Testis (tissue), 2 donors: ENCODE measurements around the gene UBE2B.

Experiments used
- POLR2A ChIP-seq: fragments of 450-650 bp; IDR thresholded peaks from one replicate; pipeline ENCODE4 v1.6.1; 2017; ENCODE audit warnings: antibody characterized with exemption, mild to moderate bottlenecking, moderate library complexity
- TF ChIP-seq, protein P1 (sequence below), 3 experiments: fragments of 450-650 bp in 2 of 3; fragments of 200-600 bp in 1 of 3; sonication (generic) in 1 of 3; IDR thresholded peaks; one replicate each; pipeline ENCODE4 v1.5.1; 2016 to 2019; ENCODE audit warnings: antibody characterized with exemption in 3 of 3, mild to moderate bottlenecking in 2 of 3, moderate library complexity in 1 of 3

GRCh38 chr5:134418958-134419357 lies 47.6 kb downstream of the UBE2B start:
- no peak for TF ChIP-seq POLR2A
- TF ChIP-seq, protein P1, sequence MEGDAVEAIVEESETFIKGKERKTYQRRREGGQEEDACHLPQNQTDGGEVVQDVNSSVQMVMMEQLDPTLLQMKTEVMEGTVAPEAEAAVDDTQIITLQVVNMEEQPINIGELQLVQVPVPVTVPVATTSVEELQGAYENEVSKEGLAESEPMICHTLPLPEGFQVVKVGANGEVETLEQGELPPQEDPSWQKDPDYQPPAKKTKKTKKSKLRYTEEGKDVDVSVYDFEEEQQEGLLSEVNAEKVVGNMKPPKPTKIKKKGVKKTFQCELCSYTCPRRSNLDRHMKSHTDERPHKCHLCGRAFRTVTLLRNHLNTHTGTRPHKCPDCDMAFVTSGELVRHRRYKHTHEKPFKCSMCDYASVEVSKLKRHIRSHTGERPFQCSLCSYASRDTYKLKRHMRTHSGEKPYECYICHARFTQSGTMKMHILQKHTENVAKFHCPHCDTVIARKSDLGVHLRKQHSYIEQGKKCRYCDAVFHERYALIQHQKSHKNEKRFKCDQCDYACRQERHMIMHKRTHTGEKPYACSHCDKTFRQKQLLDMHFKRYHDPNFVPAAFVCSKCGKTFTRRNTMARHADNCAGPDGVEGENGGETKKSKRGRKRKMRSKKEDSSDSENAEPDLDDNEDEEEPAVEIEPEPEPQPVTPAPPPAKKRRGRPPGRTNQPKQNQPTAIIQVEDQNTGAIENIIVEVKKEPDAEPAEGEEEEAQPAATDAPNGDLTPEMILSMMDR (IDR thresholded peaks at IDR 0.05), result no peak
